Osteoblast (primary cell): Measurements from ENCODE around the gene HES6. TPM values are rescaled to one million over a fixed set of nuclear protein-coding genes. Genes with fewer than 3 reads are reported as not detected.

Source experiments
- DNase-seq: peaks from one replicate; pipeline ENCODE4 v3.0.0; 2011; ENCODE audit warnings: low spot score, mixed read lengths; ENCODE audit not compliant: insufficient read length; ENCODE audit errors: missing footprints
- H2AFZ ChIP-seq: 2 replicates; pipeline ENCODE4 v1.6.0; 2011; ENCODE audit warnings: mild to moderate bottlenecking, low read length
- H3K27ac ChIP-seq: 2 replicates; pipeline ENCODE4 v1.5.1; 2011; ENCODE audit warnings: mild to moderate bottlenecking, low read depth, low read length, moderate library complexity
- H3K27me3 ChIP-seq: 2 replicates; pipeline ENCODE4 v1.6.0; 2012; ENCODE audit warnings: mild to moderate bottlenecking, control low read depth, inconsistent platforms, low read length, moderate library complexity; ENCODE audit not compliant: insufficient read depth
- H3K36me3 ChIP-seq: 2 replicates; pipeline ENCODE4 v1.5.1; 2011; ENCODE audit warnings: mild to moderate bottlenecking, low read length, control low read depth, moderate library complexity; ENCODE audit not compliant: insufficient read depth
- H3K4me1 ChIP-seq: 2 replicates; pipeline ENCODE4 v1.5.1; 2011; ENCODE audit warnings: mild to moderate bottlenecking, low read length, control low read depth, moderate library complexity; ENCODE audit not compliant: insufficient read depth
- H3K4me2 ChIP-seq: 2 replicates; pipeline ENCODE4 v1.6.0; 2011; ENCODE audit warnings: mild to moderate bottlenecking, low read length; ENCODE audit not compliant: insufficient read depth
- H3K4me3 ChIP-seq: fragments of 200-600 bp; sonication (generic); 3 replicates; pipeline ENCODE4 v1.5.1; 2012; ENCODE audit warnings: mild to moderate bottlenecking, low read length, inconsistent platforms; ENCODE audit not compliant: insufficient read depth
- H3K79me2 ChIP-seq: 2 replicates; pipeline ENCODE4 v1.6.0; 2012; ENCODE audit warnings: mild to moderate bottlenecking, low read length, control low read depth, inconsistent platforms; ENCODE audit not compliant: insufficient read depth
- H3K9me3 ChIP-seq: 2 replicates; pipeline ENCODE4 v1.5.1; 2011; ENCODE audit warnings: low read depth, low read length, control low read depth
- H4K20me1 ChIP-seq: 2 replicates; pipeline ENCODE4 v1.6.0; 2012; ENCODE audit warnings: mild to moderate bottlenecking, low read length, control low read depth; ENCODE audit not compliant: insufficient read depth
- CTCF ChIP-seq: IDR thresholded peaks from 2 replicates; pipeline ENCODE4 v1.5.1; 2011; ENCODE audit warnings: mild to moderate bottlenecking, low read depth, low read length, moderate library complexity; ENCODE audit errors: extremely low read depth
- total RNA-seq: library from RNA; depleted of rRNA; stranded (reverse); fragments of >200 nt; gene quantifications from 2 replicates; pipeline ENCODE4 v1.2.3, GENCODE V29; 2012

HES6 gene
- total RNA-seq, 1 donor, result 4.0 TPM

GRCh38 chr2:238262496-238263122 is 22.8 kb upstream of the HES6 start:
- no peak overlapping the region for H2AFZ ChIP-seq
- no peaks in the 10 kb centered on the region for H3K79me2 ChIP-seq
- no peaks in the 10 kb centered on the region for H3K27me3 ChIP-seq
- H4K20me1 ChIP-seq, result no peaks in the 10 kb centered on the region
- no peak overlapping the region for H3K4me2 ChIP-seq
- peaks cover 9% of the 10 kb centered on the region for H3K36me3 ChIP-seq
- H3K4me3 ChIP-seq, result no peak overlapping the region
- H3K4me1 ChIP-seq, result peaks cover 2% of the 10 kb centered on the region
- no peak for DNase-seq
- no peak overlapping the region for H3K27ac ChIP-seq
- TF ChIP-seq CTCF, result no peak
- H3K9me3 ChIP-seq, result no peaks in the 10 kb centered on the region

- TF ChIP-seq CTCF, result no peak
- no peak overlapping the region for H3K4me2 ChIP-seq
- no peak for DNase-seq
- H3K4me1 ChIP-seq, result peaks cover 2% of the 10 kb centered on the region
- no peaks in the 10 kb centered on the region for H3K9me3 ChIP-seq
- H3K4me3 ChIP-seq, result no peak overlapping the region
- H3K79me2 ChIP-seq, result no peaks in the 10 kb centered on the region
- no peaks in the 10 kb centered on the region for H3K27me3 ChIP-seq
- no peaks in the 10 kb centered on the region for H4K20me1 ChIP-seq
- H2AFZ ChIP-seq, result no peak overlapping the region
- H3K27ac ChIP-seq, result no peak overlapping the region
- peaks cover 10% of the 10 kb centered on the region for H3K36me3 ChIP-seq
Observed at GRCh38 chr2:238261718-238262375, 22.0 kb upstream of the HES6 start.

GRCh38 chr2:238260883-238261282 is 21.0 kb upstream of the HES6 start:
- no peak for DNase-seq
- no peak overlapping the region for H3K27ac ChIP-seq
- peaks cover 2% of the 10 kb centered on the region for H3K4me1 ChIP-seq
- H2AFZ ChIP-seq, result no peak overlapping the region
- no peaks in the 10 kb centered on the region for H3K79me2 ChIP-seq
- H3K4me3 ChIP-seq, result no peak overlapping the region
- H3K27me3 ChIP-seq, result no peaks in the 10 kb centered on the region
- H3K9me3 ChIP-seq, result no peaks in the 10 kb centered on the region
- TF ChIP-seq CTCF, result no peak
- no peaks in the 10 kb centered on the region for H4K20me1 ChIP-seq
- no peak overlapping the region for H3K4me2 ChIP-seq
- H3K36me3 ChIP-seq, result peaks cover 16% of the 10 kb centered on the region
